GM23248 (cell line): Measurements from ENCODE around the gene TTPAL. TPM values are rescaled to one million over a fixed set of nuclear protein-coding genes. Genes with fewer than 3 reads are reported as not detected.

ENCODE experiments used
- DNase-seq: peaks from one replicate; pipeline ENCODE4 v3.0.0-alpha.2; 2015
- H2AFZ ChIP-seq: fragments of 200-600 bp; sonication (generic); 2 replicates; pipeline ENCODE4 v1.6.1; 2016; ENCODE audit warnings: antibody characterized with exemption
- H3F3A ChIP-seq: fragments of 200-600 bp; sonication (generic); 2 replicates; pipeline ENCODE4 v1.6.1; 2016; ENCODE audit warnings: mild to moderate bottlenecking, antibody characterized with exemption, mixed run types; ENCODE audit not compliant: insufficient read depth
- H3K27ac ChIP-seq: fragments of 200-600 bp; sonication (generic); 2 replicates; pipeline ENCODE4 v1.5.1; 2016; ENCODE audit warnings: mild to moderate bottlenecking
- H3K27me3 ChIP-seq: fragments of 200-600 bp; sonication (generic); replicated peaks from 2 replicates; pipeline ENCODE4 v1.6.1; 2016; ENCODE audit warnings: mild to moderate bottlenecking; ENCODE audit not compliant: insufficient read depth
- H3K36me3 ChIP-seq: fragments of 200-600 bp; sonication (generic); 2 replicates; pipeline ENCODE4 v1.6.1; 2016; ENCODE audit warnings: low read depth, mild to moderate bottlenecking
- H3K4me1 ChIP-seq: fragments of 200-600 bp; sonication (generic); 2 replicates; pipeline ENCODE4 v1.6.1; 2016; ENCODE audit warnings: mild to moderate bottlenecking; ENCODE audit not compliant: insufficient read depth
- H3K4me2 ChIP-seq: fragments of 200-600 bp; sonication (generic); one replicate; pipeline ENCODE4 v1.6.1; 2016; ENCODE audit warnings: mild to moderate bottlenecking; ENCODE audit not compliant: unreplicated experiment
- H3K4me3 ChIP-seq: fragments of 200-600 bp; sonication (generic); 2 replicates; pipeline ENCODE4 v1.5.1; 2016; ENCODE audit warnings: mild to moderate bottlenecking
- H3K79me2 ChIP-seq: fragments of 200-600 bp; sonication (generic); 2 replicates; pipeline ENCODE4 v1.6.1; 2016; ENCODE audit warnings: mild to moderate bottlenecking; ENCODE audit not compliant: insufficient read depth
- H3K9ac ChIP-seq: fragments of 200-600 bp; sonication (generic); 2 replicates; pipeline ENCODE4 v1.6.1; 2016; ENCODE audit warnings: mild to moderate bottlenecking
- H3K9me2 ChIP-seq: fragments of 200-600 bp; sonication (generic); 2 replicates; pipeline ENCODE4 v1.6.1; 2016; ENCODE audit warnings: mixed run types, mild to moderate bottlenecking, moderate library complexity; ENCODE audit not compliant: insufficient read depth
- H3K9me3 ChIP-seq: fragments of 200-600 bp; sonication (generic); one replicate; pipeline ENCODE4 v1.6.1; 2017; ENCODE audit warnings: low read depth
- H4K20me1 ChIP-seq: fragments of 200-600 bp; sonication (generic); 2 replicates; pipeline ENCODE4 v1.6.0; 2016; ENCODE audit not compliant: insufficient read depth
- EZH2 ChIP-seq: fragments of 200-600 bp; sonication (generic); IDR thresholded peaks from 2 replicates; pipeline ENCODE4 v1.6.1; 2018; ENCODE audit warnings: antibody characterized with exemption, mild to moderate bottlenecking; ENCODE audit not compliant: insufficient read depth, poor library complexity, severe bottlenecking
- EZH2phosphoT487 ChIP-seq: fragments of 200-600 bp; sonication (generic); IDR thresholded peaks from 2 replicates; pipeline ENCODE4 v1.6.1; 2018; ENCODE audit warnings: antibody characterized with exemption, moderate library complexity, mild to moderate bottlenecking, low read depth; ENCODE audit not compliant: insufficient read depth
- WGBS, 2 experiments: methylation state at CpG; one replicate each; pipeline ENCODE4 v1.1.6; 2015 to 2017; ENCODE audit warnings: low lambda C conversion rate in 2 of 2, low coverage in 1 of 2; ENCODE audit errors: missing lambda C conversion rate in 2 of 2; 5-methylcytosine and 5-hydroxymethylcytosine counted together
- in situ Hi-C: fragments of 300-500 bp; cut with MboI; formaldehyde crosslinking; loops from 2 replicates; pipeline ENCODE4 v1.15.0; 2020
- polyA plus RNA-seq: library from polyadenylated mRNA; unstranded; fragments of >200 nt; fragmentation: Nextera tagmentation; extraction: Ambion mirVana; gene quantifications from 2 replicates; pipeline ENCODE4 v1.2.1, GENCODE V29; 2016
- total RNA-seq: library from RNA; depleted of rRNA; stranded (reverse); fragments of >200 nt; shearing (Covaris generic); gene quantifications from 2 replicates; pipeline ENCODE4 v1.2.3, GENCODE V29; 2014

The TTPAL gene
- total and polyA plus RNA-seq, 2 experiments from 2014 or later, result 11.8 to 19.6 TPM

- 44 to 46% methylated on average over 4 to 5 of the region's 5 CpGs for WGBS, 2 experiments
- no peak overlapping the region for H3K4me3 ChIP-seq
- in situ Hi-C loops, result loop anchor here (5.0 to 10.0 kb wide), 3 partner anchors 71 to 349 kb away; no protein-coding TSS in a partner anchor
Measured at GRCh38 chr20:44463466-44463865, 12.2 kb upstream of the TTPAL start.

GRCh38 chr20:44464514-44464913, 11.2 kb upstream of the TTPAL start:
- no peaks in the 10 kb centered on the region for H3K36me3 ChIP-seq
- in situ Hi-C loops, result loop anchor here (5.0 to 10.0 kb wide), 3 partner anchors 72 to 350 kb away; no protein-coding TSS in a partner anchor
- WGBS, 2 experiments, result 85 to 90% methylated on average over 3 of the region's 3 CpGs
- H3K27me3 ChIP-seq, result no peaks in the 10 kb centered on the region; the same call in 1 of the 2 replicates
- no peaks in the 10 kb centered on the region for H3K9me3 ChIP-seq
- no peaks in the 10 kb centered on the region for H3K79me2 ChIP-seq
- DNase-seq, result peak; percentile 28
- H3K9me2 ChIP-seq, result no peaks in the 10 kb centered on the region
- no peak overlapping the region for H3K4me3 ChIP-seq
- no peaks in the 10 kb centered on the region for H4K20me1 ChIP-seq
- TF ChIP-seq EZH2phosphoT487 (no peak), EZH2 (no peak)
- no peaks in the 10 kb centered on the region for H3F3A ChIP-seq
- no peaks in the 10 kb centered on the region for H3K4me1 ChIP-seq
- no peak overlapping the region for H3K27ac ChIP-seq
- H2AFZ ChIP-seq, result no peak overlapping the region
- no peak overlapping the region for H3K9ac ChIP-seq
- H3K4me2 ChIP-seq, result no peak overlapping the region

More at GRCh38 chr20:44463466-44463865, 12.2 kb upstream of the TTPAL start:
- Histone ChIP-seq H3K36me3 (no peaks in the 10 kb centered on the region), H2AFZ (no peak overlapping the region), H3K9me3 (no peaks in the 10 kb centered on the region), H3K9ac (no peak overlapping the region), H3K79me2 (no peaks in the 10 kb centered on the region), H3K27ac (no peak overlapping the region), H3K4me1 (no peaks in the 10 kb centered on the region), H3K9me2 (no peaks in the 10 kb centered on the region), H4K20me1 (no peaks in the 10 kb centered on the region), H3K27me3 (no peaks in the 10 kb centered on the region; the same call in 1 of the 2 replicates), H3F3A (no peaks in the 10 kb centered on the region), H3K4me2 (no peak overlapping the region)
- no peak for TF ChIP-seq EZH2phosphoT487
- no peak for TF ChIP-seq EZH2
- no peak for DNase-seq

GRCh38 chr20:44465001-44465560, 10.6 kb upstream of the TTPAL start:
- TF ChIP-seq EZH2phosphoT487 (no peak), EZH2 (no peak)
- Histone ChIP-seq H3K27ac (no peak overlapping the region), H2AFZ (no peak overlapping the region), H3K9me2 (no peaks in the 10 kb centered on the region), H3K9me3 (no peaks in the 10 kb centered on the region), H3K9ac (no peak overlapping the region), H3K36me3 (no peaks in the 10 kb centered on the region), H3K4me2 (no peak overlapping the region), H4K20me1 (no peaks in the 10 kb centered on the region), H3K79me2 (no peaks in the 10 kb centered on the region), H3K4me1 (no peaks in the 10 kb centered on the region), H3F3A (no peaks in the 10 kb centered on the region), H3K27me3 (no peaks in the 10 kb centered on the region; the same call in 1 of the 2 replicates), H3K4me3 (no peak overlapping the region)
- no peak for DNase-seq
- 54% methylated on average over 3 of the region's 3 CpGs for WGBS, 2 experiments
- in situ Hi-C loops, result loop anchor here (10.0 kb wide), 1 partner anchor 350 kb away; no protein-coding TSS in a partner anchor

GRCh38 chr20:44467289-44467883, 8.3 kb upstream of the TTPAL start:
- no peak overlapping the region for H3K4me3 ChIP-seq
- DNase-seq, result no peak
- 0 out of 2 replicates have a peak, but pooled peaks cover 4% of the 10 kb centered on the region for H3K4me1 ChIP-seq
- no peaks in the 10 kb centered on the region for H3K27me3 ChIP-seq
- no peaks in the 10 kb centered on the region for H3K79me2 ChIP-seq
- no peak overlapping the region for H2AFZ ChIP-seq
- TF ChIP-seq EZH2phosphoT487 (no peak), EZH2 (no peak)
- no peak overlapping the region for H3K27ac ChIP-seq
- H3K36me3 ChIP-seq, result no peaks in the 10 kb centered on the region
- in situ Hi-C loops, result loop anchor here (10.0 kb wide), 1 partner anchor 353 kb away; no protein-coding TSS in a partner anchor
- no peaks in the 10 kb centered on the region for H3K9me2 ChIP-seq
- 49 to 53% methylated on average over 12 of the region's 12 CpGs for WGBS, 2 experiments
- no peak overlapping the region for H3K9ac ChIP-seq
- no peaks in the 10 kb centered on the region for H4K20me1 ChIP-seq
- H3F3A ChIP-seq, result no peaks in the 10 kb centered on the region
- no peaks in the 10 kb centered on the region for H3K9me3 ChIP-seq
- no peak overlapping the region for H3K4me2 ChIP-seq
